A172 (cell line): ENCODE results near the gene SON. TPM values are rescaled to one million over a fixed set of nuclear protein-coding genes. Genes with fewer than 3 reads are reported as not detected.
A peak's percentile ranks its signal among the peaks of the same experiment; 100 is the strongest.
"Not testable (repeated sequence)": the region's sequence is repeated elsewhere in the genome, so short reads cannot be mapped to it uniquely, and the experiment has no call there.

Source experiments
- DNase-seq: peaks from one replicate; pipeline ENCODE4 v3.0.0-alpha.2; 2015; ENCODE audit warnings: low spot score
- total RNA-seq: library from RNA; depleted of rRNA; stranded (reverse); fragments of >200 nt; shearing (Covaris generic); gene quantifications from 2 replicates; pipeline ENCODE4 v1.2.3, GENCODE V29; 2014; rRNA removed

The SON gene, protein sequence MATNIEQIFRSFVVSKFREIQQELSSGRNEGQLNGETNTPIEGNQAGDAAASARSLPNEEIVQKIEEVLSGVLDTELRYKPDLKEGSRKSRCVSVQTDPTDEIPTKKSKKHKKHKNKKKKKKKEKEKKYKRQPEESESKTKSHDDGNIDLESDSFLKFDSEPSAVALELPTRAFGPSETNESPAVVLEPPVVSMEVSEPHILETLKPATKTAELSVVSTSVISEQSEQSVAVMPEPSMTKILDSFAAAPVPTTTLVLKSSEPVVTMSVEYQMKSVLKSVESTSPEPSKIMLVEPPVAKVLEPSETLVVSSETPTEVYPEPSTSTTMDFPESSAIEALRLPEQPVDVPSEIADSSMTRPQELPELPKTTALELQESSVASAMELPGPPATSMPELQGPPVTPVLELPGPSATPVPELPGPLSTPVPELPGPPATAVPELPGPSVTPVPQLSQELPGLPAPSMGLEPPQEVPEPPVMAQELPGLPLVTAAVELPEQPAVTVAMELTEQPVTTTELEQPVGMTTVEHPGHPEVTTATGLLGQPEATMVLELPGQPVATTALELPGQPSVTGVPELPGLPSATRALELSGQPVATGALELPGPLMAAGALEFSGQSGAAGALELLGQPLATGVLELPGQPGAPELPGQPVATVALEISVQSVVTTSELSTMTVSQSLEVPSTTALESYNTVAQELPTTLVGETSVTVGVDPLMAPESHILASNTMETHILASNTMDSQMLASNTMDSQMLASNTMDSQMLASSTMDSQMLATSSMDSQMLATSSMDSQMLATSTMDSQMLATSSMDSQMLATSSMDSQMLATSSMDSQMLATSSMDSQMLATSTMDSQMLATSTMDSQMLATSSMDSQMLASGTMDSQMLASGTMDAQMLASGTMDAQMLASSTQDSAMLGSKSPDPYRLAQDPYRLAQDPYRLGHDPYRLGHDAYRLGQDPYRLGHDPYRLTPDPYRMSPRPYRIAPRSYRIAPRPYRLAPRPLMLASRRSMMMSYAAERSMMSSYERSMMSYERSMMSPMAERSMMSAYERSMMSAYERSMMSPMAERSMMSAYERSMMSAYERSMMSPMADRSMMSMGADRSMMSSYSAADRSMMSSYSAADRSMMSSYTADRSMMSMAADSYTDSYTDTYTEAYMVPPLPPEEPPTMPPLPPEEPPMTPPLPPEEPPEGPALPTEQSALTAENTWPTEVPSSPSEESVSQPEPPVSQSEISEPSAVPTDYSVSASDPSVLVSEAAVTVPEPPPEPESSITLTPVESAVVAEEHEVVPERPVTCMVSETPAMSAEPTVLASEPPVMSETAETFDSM (N-terminal part only)
- total RNA-seq: 82.9 and 106 TPM in 2 replicates

DNA sequence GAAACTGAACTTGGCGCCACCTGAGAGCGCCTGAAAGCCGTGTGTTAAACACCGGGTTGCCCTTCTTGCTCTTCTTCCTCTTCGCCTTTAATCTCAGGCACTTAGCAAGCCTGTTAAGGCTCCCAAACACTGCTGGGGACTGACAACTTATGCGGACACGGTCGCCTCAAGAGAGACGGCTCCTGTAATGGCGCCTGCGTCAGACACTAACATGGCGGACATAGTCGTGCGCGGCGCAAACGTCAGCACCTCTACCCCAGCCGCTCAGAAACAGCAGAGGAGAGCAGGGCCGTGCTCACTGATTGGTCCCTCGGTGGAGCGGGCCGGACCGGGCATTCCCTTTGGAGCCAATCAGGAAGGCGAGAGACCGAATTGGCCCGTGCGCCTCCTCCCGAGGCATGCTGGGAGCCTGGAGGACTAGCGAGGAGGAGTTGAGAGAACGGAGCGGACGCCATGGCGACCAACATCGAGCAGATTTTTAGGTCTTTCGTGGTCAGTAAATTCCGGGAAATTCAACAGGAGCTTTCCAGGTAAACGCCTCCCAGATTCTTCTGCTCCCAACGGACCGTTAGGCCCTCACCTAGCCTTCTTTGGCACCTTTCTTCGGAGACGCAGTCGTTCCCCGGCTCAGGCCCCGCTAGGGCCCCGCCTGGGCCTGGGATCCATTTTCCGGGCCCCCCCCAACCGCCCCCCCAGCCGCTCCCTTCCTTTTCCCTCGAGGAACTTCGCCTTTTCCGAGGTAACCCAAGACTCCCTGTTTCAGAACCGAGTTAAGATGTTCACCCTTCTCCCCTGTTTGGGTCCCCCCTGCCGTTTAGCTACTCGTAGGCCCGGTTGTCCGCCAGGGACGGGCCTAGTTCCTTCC is at the start of gene SON:
TSS of gene SON (plus strand) at position 399 of the 865 bp plus-strand sequence. CDS start at position 454, 55 bp downstream.
- DNase-seq: peak; percentile 100

DNA sequence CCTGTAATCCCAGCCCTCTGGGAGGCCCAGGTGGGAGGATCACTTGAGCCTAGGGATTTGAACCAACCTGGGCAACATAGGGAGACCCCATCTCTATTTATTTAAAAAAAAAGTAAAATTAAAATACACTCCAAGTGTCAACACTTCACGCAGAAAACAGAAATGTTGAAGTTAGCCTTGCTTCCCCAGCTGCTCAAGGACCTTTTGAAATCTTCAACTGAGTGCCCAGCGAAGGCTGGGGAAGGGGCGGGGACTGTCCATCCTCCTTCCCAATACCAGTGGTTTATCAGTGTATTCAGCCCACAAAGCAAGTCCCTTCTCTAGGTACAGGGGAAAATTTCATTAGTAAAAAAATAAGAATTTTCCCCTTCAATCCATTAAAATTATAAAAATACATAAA is 49.1 kb upstream of the SON start:
- no peak for DNase-seq

DNA sequence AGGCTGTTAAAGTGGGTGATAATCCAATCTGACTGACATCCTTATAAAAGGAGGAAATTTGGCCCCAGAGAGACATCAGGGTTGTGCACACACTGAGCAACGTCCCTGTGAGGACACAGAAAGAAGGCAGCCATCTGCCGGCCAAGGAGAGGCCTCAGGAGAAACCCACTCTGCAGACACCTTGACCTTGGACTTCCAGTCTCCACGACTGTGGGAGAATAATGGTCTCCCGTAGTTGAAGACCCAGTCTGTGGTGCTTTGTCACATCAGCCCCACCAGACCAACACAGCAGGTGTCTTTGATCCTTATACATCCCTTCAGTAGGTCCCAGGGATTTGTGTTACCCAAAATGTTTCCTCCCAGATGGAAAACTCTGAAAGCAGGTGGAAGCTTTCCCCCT is 47.1 kb upstream of the SON start:
- no peak for DNase-seq

DNA sequence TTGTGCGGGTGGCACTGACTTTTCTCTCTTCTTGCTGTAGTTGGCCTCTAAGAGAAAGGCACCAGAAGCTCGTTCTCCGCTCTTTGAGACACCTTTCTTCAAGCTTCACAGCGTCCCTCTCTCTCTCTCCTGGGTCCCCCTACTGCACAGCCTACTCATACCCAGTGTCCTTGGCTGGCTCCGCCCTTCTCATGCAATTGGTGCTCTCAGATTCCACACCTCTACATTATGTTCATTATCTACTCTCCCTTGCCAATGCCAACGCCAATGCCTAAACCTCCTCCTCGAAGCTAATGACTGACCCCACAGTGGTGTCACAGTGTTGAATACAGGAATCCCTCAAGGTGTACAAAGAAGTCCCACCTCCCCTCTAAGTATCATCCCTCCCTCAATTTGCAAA is 46.5 kb upstream of the SON start:
- no peak for DNase-seq

DNA sequence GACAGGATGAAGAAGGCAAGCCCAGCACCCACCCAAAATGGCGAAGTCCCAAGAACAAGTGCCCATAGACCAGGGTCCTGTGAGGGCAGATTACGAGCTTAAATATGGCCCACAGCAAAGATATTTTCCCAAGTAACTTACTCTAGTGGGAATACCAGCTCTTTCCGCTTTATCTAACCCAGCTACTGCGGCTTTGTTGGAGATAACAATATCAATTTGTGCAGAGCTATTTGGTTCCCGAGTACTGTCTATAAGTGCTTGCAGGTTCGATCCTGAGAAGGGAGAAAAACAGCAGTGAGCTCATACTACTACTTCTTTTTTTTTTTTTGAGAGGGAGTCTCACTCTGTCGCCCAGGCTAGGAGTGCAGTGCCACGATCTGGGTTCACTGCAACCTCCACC is 37.0 kb upstream of the SON start:
- no peak for DNase-seq

DNA sequence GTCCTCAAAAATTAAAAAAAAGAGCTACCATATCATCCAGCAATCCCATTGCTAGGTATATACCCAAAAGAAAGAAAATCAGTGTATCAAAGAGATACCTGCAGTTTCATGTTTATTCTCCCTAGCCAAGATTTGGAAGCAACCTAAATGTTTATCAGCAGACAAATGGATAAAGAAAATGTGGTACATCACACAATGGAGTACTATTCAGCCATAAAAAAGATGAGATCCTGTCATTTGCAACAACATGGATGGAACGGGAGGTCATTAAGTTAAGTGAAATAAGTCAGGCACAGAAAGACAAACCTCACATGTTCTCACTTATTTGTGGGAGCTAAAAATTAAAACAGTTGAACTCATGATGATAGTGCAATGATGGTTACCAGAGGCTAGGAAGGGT is 35.8 kb upstream of the SON start:
- DNase-seq: not testable (repeated sequence)

DNA sequence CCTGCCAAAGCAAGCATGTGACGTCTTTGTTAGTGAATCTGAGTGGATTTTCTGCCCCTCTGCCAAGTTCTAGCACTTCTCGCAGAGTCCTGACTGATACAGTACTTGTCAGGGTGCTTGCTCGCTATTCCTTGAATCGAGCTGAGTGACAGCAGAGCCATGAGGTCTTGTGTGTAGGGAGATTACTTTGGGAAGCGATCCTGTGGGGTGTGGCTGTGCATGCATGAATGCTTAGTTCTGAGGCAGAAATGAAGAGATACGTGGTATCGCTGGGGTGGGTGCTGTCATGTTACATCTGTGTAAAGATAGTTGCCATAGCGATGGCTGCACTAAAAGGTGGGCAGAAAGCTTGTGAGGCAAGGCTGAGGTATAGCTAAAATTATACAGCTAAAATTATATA is 32.0 kb upstream of the SON start:
- no peak for DNase-seq

DNA sequence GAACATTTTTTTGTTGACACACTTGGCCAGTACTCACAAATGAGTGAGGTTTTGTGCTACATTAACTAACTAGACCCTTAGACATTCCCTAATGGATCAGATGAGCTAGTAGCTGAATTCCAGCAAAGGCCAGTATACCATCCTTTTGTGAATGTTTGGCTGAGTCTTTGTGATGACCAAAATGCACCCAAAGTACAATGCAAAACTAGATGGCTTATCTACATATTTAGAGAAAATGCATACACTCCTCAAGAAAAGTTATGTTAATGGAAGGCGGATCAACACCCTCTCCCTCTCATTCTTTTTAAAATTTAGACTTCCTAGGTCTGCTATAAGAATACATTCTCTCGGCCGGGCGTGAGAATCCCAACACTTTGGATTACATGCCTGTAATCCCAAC is 31.2 kb upstream of the SON start:
- no peak for DNase-seq

DNA sequence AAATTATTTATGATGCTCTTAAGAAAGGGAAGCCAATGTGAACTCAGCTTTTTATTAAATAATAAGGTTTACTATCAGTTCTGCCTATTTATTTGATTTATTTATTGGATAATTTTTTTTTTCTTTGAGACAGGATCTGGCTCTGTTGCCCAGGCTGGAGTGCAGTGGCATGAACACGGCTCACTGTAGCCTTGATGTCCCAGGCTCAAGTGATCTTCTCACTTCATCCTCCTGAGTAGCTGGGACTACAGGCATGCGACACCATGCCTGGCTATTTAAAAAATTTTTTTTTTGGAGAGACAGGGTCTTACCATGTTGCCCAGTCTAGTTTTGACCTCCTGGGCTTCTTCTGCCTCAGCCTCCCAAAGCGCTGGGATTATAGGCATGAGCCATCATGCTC is 30.4 kb upstream of the SON start:
- DNase-seq: no peak

DNA sequence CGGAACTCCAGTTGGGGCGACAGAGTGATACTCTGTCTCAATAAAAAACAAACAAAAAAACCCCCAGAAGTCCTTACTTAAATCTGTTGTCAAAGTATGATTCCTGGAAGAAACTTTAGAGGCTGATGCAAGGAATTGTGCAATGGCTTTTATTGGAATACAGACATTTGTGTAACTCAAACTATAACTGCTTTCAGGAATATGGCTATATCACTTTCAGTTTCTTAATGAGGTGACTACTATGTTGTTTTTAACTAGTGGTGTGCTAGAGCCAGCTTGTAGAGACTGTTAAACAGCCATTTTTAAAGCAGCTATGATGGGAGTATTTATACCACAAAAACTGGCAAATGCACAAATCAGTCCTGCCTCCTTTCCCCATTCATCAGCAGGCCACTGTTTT is 28.6 kb upstream of the SON start:
- DNase-seq: no peak

DNA sequence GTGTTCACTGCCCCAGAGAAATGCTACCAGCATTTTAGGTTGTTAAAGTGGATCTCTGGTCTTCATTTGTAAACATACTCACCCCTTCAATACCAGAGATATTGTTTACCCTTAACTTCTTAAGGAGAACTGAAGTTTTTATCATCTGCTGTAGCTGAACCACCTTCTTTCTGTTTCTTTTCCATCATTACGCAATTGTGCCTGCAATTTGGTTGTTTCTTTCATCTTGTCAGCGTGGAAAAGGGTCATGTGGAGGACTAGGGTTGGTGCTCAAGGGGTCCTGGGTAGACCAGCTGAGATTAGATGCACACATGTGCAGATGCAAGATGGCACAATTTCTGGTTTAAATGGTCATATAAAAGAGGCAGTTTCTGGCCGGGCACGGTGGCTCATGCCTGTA is 23.9 kb upstream of the SON start:
- DNase-seq: no peak

DNA sequence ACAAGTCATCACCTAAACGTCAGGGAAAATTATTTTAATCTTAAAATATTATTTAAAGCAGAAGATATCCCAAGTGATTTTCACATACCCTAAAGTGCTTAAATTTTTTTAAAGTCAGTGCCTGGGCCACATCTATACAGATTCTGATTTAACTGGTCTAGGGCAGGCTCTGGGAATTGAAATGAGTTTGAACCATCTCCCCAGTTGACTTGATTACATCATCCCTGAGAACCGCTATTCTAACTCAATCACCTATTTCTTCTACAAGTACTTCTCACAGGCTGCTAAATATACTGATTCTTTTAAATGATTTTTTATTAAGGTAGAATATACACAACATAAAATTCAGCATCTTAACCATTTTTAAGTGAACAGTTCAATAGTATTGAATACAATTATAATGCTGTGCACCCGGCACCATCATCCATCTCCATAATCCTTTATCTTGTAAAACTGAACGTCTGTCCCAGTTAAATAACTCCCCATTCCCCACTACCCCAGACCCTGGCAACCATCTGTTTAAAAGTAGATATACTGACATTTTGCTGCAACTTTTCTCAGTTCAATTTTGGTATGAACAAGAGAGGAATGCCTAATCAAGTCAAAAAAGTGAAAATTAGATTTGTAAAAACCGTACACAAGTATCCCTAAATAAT is 20.4 kb upstream of the SON start:
- no peak for DNase-seq

DNA sequence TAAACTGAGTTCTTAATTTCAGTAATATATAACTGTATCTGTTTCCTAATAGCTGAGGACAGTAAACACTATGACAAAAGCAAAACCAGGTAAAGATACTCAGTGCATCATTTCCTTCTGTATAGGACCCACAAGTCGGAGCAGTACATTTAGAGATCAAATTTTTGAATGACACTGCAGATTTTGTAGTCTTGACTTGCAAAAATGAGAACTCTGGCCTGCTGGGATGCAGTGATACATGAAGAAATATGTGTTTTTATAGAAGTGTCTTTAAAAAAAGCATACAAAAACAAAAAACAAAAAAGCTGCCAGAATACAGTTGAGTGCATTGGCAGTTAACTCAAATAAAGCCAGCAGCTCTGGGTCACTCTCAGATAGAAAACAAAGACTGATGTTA is 19.9 kb upstream of the SON start:
- no peak for DNase-seq

DNA sequence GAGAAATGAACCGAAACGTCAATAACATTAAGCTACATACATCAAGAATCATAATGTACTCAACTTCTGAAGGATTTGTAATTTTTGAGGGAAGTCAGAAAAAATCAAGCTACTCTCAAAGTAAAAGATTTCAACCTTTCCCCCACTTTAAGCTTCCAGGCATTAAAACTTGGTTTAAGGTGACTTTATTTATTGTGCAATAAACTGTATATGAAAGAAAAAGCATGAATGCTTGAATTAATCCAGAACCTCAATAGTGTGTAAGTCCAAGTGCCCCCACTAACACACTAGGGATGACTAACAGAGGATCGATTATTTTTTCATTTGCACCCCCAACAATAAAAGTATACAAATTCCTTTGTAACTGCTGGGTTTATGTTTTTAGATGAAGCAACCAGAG is 11.8 kb upstream of the SON start:
- no peak for DNase-seq

DNA sequence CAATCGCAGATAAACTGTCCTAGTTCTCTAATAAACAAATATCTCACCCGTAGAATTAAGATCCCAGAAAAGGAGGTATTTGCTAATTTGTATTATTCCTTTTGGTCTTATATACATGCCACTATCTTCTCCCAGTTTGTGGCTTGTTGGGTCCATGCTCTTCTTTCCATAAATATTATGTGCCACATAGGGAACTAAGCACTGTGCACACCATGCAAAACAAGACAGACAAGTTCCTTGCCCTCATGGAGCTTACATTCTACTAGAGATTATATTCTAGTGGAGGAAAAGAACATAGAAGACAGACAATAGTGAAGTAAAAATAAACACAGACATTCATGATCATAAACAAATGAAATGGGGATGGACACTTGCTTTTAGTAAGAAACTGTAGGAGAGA is 5.6 kb upstream of the SON start:
- DNase-seq: no peak

DNA sequence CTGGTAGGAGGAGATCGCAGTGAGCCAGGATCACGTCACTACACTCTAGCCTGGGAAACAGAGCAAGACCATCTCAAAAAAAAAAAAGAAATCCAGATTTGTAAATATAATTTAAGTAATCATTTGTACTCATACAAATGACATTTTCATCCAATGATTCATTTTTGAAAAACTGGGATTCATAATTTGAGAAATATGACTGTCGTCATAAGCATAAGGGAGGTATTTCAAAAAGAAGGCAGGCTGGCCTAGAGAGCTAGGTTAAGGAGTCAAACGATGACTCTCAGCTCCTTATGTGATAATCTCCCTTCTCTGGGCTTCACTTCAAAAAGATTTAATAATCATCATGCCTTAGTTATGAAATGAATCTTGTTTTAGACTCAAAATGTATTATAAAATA is 3.2 kb upstream of the SON start:
- no peak for DNase-seq

DNA sequence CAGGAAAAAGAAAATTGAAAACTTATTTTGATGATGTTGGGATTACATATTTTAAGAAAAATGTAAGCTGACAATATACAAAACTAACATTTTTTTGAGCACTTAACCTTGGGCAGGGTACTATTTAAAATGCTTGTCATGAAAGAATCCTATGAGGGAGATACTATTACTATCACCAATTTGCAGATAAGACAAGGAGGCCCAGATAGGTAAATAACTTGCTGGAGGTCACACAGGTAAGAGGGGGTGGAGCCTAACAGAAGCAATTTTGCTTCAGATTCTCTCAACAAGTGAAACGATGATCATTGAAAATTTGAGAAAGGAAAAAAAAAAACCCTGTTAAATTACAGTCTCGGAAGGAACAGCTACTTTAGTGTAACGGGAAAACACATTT is 2.1 kb upstream of the SON start:
- no peak for DNase-seq

DNA sequence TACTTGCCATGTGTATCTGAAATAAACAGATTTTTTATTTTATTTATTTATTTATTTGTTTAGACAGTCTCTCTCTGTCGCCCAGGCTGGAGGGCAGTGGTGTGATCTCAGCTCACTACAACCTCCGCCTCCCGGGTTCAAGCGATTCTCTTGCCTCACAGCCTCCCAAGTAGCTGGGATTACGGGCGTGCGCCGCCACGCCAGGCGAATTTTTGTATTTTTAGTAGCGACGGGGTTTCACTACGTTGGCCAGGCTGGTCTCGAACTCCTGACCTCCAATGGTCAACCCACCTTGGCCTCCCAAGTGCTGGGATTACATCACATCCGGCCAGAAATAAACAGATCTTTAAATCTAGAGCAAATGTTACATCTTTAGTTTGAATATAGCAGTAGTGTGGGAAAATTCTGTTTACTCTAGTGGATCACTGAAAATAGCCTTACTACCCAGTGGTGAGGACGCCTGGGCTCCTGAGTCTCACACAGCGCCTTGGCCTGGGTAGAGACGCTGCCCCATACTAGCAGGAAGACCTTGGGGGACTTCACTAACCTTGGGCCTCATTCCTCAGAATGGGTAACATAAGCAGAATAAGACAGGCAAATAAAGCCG is 1.6 kb upstream of the SON start:
- DNase-seq: peak; percentile 40

DNA sequence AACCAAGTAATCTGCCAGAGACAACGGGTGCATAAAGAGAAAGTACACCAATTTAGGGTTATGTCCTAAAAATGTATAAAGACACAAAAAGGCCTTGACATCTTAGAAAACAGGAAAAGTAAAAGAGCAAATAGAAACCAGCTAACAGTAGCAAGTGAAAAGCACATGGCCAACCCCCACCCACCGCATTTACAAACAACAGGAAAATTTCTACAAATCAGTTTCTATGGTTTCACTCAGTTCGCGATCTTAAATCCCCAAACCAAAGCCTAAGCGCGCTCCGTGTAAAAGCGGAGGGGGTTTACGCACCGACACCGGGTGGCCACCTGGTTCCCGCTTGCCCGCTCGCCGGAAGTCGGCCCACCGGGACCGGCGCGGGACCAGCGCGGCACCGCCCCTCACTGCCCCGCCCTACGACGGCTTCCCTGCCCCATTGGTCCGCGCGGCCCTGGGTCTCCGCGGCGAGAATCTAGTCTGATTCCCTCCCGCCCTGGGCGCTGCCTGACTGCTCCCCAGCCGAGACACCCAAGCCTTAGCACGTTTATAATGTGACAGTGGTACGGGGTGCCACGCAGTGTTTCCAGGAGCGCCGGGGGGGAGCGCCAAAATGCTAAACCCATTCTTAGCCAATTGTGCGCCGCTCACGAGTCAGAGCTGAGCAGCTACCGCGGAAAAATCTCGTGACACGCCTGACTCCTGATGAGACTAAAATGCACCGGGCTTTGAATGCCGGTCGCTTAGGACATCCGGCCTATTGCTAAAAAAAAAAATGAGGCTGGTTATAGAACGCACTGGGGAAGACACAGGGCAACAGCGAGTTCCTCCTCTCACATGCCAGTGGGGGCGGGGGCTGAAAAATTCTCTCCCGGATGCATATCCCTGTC is 840 bp upstream of the SON start, which contains the start of gene GART:
TSS of gene GART (minus strand) at position 362 of the 884 bp plus-strand sequence. CDS start 2,802 bp downstream, outside the sequence.
- peak; percentile 83 for DNase-seq
